HepG2 (cell line): ENCODE results near the gene RRP9. TPM values are rescaled to one million over a fixed set of nuclear protein-coding genes. Genes with fewer than 3 reads are reported as not detected.

ENCODE experiments used
- MYC ChIP-seq: sonication (generic); formaldehyde crosslinking; IDR thresholded peaks from 2 replicates; pipeline ENCODE4 v1.9.0; 2021; ENCODE audit warnings: missing genetic modification reagents, borderline replicate concordance
- NFKBIZ ChIP-seq: IDR thresholded peaks from 2 replicates; pipeline ENCODE4 v1.6.1; 2018; ENCODE audit warnings: missing genetic modification reagents, missing compliant biosample characterization
- POLR2G ChIP-seq: fragments of 200-400 bp; formaldehyde crosslinking; IDR thresholded peaks from 2 replicates; pipeline ENCODE4 v1.6.1; 2018; ENCODE audit warnings: mild to moderate bottlenecking, low read depth, low read length, moderate library complexity
- SP5 ChIP-seq: IDR thresholded peaks from 2 replicates; pipeline ENCODE4 v1.6.1; 2016; ENCODE audit warnings: low read depth, borderline replicate concordance
- TBP ChIP-seq: sonication (generic); formaldehyde crosslinking; IDR thresholded peaks from 2 replicates; pipeline ENCODE4 v1.5.0; 2020; ENCODE audit warnings: missing genetic modification reagents
- TP53 ChIP-seq: sonication (generic); formaldehyde crosslinking; conservative IDR thresholded peaks from 2 replicates; pipeline ENCODE4 v1.4.0; 2020; ENCODE audit warnings: missing genetic modification reagents
- ZNF430 ChIP-seq: sonication (generic); formaldehyde crosslinking; IDR thresholded peaks from 2 replicates; pipeline ENCODE4 v1.9.0; 2021; ENCODE audit warnings: mild to moderate bottlenecking, missing genetic modification reagents
- ZNF496 ChIP-seq: sonication (generic); formaldehyde crosslinking; IDR thresholded peaks from 2 replicates; pipeline ENCODE4 v1.8.1; 2023; ENCODE audit warnings: mild to moderate bottlenecking, moderate library complexity, missing genetic modification reagents; ENCODE audit not compliant: insufficient replicate concordance
- polyA plus RNA-seq, 8 experiments: library from polyadenylated mRNA; depleted of rRNA in 3 of 8; stranded (reverse) in 7 of 8; unstranded in 1 of 8; fragments of >200 nt; fragmentation: Illumina TruSeq in 4 of 8; extraction: Trizol in 4 of 8; gene quantifications; 2 replicates each; pipeline versions ENCODE4 v1.2.1 to v1.2.3, GENCODE V29; 2011 to 2016; ENCODE audit warnings: low read depth in 4 of 8, missing spikeins in 1 of 8, mixed read lengths in 1 of 8; ENCODE audit not compliant: insufficient read depth in 1 of 8
- total RNA-seq, 5 experiments: library from RNA; depleted of rRNA; stranded (reverse); fragments of >200 nt; fragmentation: Illumina TruSeq; extraction: Trizol; gene quantifications; 2 replicates each; pipeline ENCODE4 v1.2.3, GENCODE V29; 2016; ENCODE audit warnings: low read depth in 1 of 5
- TF ChIP-seq, protein P1 (sequence below): sonication (generic); formaldehyde crosslinking; IDR thresholded peaks from 2 replicates; pipeline ENCODE4 v1.5.1; 2020; ENCODE audit warnings: mild to moderate bottlenecking, missing genetic modification reagents, moderate library complexity
- TF ChIP-seq, protein P2 (sequence below): IDR thresholded peaks from 2 replicates; pipeline ENCODE4 v1.6.1; 2012; ENCODE audit warnings: low read depth, low read length, improper control_type of control experiment
- TF ChIP-seq, protein P3 (sequence below): sonication (generic); formaldehyde crosslinking; IDR thresholded peaks from 2 replicates; pipeline ENCODE4 v1.4.0; 2020; ENCODE audit warnings: missing genetic modification reagents
- TF ChIP-seq, protein P4 (sequence below): sonication (generic); formaldehyde crosslinking; IDR thresholded peaks from 2 replicates; pipeline ENCODE4 v1.8.0; 2022; ENCODE audit warnings: missing genetic modification reagents, mild to moderate bottlenecking, moderate library complexity, borderline replicate concordance
- TF ChIP-seq, protein P5 (sequence below): conservative IDR thresholded peaks from 2 replicates; pipeline ENCODE4 v1.6.1; 2018; ENCODE audit warnings: missing genetic modification reagents
- TF ChIP-seq, protein P6 (sequence below): sonication (generic); formaldehyde crosslinking; IDR thresholded peaks from 2 replicates; pipeline ENCODE4 v1.4.0; 2020; ENCODE audit warnings: missing genetic modification reagents

Gene RRP9
- total and polyA plus RNA-seq, 2 of the 13 experiments (the other 11 are each of a cell fraction or from before 2014, with no cell fraction given) = 14.8 to 44.0 TPM

DNA sequence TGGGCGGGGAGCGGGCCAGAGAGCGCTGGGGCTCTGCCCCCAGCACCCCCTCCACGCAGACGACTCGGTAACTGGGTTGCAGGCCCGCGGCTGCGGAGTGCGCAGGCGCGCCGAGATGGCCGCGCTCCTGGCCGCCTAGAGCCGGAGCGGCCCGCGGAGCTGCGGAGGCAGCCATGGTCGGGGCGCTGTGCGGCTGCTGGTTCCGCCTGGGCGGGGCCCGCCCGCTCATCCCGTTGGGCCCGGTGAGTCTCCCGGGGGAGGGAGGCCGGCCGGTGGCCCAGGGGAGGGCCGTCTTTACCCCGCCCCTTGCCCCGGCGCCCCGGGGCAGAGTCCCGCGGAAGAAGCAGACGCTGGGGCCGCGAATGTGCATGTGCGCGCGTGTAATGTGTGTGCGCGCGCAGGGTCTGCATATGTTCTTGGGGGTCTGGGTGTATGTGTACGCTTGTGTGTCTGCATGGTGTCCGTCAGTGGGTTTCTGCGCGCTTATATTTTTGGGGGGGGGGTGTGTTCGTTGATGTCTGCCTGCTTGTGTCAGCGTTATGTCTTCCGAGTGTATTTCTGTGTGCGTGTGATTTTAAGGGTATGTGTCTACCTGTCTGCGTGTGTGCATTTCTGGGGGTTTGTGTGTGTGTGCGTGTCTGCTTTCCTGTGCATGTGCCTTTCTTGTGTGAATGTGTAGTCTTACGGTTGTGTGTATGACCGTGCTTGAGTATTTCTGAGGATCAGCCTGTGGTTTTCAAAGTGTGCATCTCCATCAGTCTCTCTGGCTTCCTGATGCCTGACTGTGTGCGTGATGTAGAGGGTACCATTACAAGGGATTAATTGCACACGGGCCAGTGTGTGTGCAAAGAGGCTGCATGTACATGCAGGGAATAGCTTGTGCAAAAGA, 33.5 kb upstream of the RRP9 start, which contains the start of gene ABHD14A (continued):
- TF ChIP-seq, protein P1, sequence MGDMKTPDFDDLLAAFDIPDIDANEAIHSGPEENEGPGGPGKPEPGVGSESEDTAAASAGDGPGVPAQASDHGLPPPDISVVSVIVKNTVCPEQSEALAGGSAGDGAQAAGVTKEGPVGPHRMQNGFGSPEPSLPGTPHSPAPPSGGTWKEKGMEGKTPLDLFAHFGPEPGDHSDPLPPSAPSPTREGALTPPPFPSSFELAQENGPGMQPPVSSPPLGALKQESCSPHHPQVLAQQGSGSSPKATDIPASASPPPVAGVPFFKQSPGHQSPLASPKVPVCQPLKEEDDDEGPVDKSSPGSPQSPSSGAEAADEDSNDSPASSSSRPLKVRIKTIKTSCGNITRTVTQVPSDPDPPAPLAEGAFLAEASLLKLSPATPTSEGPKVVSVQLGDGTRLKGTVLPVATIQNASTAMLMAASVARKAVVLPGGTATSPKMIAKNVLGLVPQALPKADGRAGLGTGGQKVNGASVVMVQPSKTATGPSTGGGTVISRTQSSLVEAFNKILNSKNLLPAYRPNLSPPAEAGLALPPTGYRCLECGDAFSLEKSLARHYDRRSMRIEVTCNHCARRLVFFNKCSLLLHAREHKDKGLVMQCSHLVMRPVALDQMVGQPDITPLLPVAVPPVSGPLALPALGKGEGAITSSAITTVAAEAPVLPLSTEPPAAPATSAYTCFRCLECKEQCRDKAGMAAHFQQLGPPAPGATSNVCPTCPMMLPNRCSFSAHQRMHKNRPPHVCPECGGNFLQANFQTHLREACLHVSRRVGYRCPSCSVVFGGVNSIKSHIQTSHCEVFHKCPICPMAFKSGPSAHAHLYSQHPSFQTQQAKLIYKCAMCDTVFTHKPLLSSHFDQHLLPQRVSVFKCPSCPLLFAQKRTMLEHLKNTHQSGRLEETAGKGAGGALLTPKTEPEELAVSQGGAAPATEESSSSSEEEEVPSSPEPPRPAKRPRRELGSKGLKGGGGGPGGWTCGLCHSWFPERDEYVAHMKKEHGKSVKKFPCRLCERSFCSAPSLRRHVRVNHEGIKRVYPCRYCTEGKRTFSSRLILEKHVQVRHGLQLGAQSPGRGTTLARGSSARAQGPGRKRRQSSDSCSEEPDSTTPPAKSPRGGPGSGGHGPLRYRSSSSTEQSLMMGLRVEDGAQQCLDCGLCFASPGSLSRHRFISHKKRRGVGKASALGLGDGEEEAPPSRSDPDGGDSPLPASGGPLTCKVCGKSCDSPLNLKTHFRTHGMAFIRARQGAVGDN (CRISPR knock-in tag) = no peak; the same call in 1 of the 2 replicates
- TF ChIP-seq TBP (CRISPR knock-in tag) = no peak
- TF ChIP-seq, protein P2, sequence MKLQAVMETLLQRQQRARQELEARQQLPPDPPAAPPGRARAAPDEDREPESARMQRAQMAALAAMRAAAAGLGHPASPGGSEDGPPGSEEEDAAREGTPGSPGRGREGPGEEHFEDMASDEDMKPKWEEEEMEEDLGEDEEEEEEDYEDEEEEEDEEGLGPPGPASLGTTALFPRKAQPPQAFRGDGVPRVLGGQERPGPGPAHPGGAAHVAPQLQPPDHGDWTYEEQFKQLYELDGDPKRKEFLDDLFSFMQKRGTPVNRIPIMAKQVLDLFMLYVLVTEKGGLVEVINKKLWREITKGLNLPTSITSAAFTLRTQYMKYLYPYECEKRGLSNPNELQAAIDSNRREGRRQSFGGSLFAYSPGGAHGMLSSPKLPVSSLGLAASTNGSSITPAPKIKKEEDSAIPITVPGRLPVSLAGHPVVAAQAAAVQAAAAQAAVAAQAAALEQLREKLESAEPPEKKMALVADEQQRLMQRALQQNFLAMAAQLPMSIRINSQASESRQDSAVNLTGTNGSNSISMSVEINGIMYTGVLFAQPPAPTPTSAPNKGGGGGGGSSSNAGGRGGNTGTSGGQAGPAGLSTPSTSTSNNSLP = no peak
- peak; percentile 70; the same call in 1 of the 2 replicates for TF ChIP-seq MYC (CRISPR knock-in tag)
- no peak for TF ChIP-seq TP53
- TF ChIP-seq, protein P3, sequence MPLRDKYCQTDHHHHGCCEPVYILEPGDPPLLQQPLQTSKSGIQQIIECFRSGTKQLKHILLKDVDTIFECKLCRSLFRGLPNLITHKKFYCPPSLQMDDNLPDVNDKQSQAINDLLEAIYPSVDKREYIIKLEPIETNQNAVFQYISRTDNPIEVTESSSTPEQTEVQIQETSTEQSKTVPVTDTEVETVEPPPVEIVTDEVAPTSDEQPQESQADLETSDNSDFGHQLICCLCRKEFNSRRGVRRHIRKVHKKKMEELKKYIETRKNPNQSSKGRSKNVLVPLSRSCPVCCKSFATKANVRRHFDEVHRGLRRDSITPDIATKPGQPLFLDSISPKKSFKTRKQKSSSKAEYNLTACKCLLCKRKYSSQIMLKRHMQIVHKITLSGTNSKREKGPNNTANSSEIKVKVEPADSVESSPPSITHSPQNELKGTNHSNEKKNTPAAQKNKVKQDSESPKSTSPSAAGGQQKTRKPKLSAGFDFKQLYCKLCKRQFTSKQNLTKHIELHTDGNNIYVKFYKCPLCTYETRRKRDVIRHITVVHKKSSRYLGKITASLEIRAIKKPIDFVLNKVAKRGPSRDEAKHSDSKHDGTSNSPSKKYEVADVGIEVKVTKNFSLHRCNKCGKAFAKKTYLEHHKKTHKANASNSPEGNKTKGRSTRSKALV = peak; percentile 16; the same call in 1 of the 2 replicates
- TF ChIP-seq ZNF430 (CRISPR knock-in tag) = peak; percentile 45; the same call in 1 of the 2 replicates
- TF ChIP-seq SP5 (CRISPR knock-in tag) = 0 out of 2 replicates have a peak, but pooled peaks have one; percentile 36
- TF ChIP-seq, protein P4, sequence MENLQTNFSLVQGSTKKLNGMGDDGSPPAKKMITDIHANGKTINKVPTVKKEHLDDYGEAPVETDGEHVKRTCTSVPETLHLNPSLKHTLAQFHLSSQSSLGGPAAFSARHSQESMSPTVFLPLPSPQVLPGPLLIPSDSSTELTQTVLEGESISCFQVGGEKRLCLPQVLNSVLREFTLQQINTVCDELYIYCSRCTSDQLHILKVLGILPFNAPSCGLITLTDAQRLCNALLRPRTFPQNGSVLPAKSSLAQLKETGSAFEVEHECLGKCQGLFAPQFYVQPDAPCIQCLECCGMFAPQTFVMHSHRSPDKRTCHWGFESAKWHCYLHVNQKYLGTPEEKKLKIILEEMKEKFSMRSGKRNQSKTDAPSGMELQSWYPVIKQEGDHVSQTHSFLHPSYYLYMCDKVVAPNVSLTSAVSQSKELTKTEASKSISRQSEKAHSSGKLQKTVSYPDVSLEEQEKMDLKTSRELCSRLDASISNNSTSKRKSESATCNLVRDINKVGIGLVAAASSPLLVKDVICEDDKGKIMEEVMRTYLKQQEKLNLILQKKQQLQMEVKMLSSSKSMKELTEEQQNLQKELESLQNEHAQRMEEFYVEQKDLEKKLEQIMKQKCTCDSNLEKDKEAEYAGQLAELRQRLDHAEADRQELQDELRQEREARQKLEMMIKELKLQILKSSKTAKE = no peak
- TF ChIP-seq, protein P5, sequence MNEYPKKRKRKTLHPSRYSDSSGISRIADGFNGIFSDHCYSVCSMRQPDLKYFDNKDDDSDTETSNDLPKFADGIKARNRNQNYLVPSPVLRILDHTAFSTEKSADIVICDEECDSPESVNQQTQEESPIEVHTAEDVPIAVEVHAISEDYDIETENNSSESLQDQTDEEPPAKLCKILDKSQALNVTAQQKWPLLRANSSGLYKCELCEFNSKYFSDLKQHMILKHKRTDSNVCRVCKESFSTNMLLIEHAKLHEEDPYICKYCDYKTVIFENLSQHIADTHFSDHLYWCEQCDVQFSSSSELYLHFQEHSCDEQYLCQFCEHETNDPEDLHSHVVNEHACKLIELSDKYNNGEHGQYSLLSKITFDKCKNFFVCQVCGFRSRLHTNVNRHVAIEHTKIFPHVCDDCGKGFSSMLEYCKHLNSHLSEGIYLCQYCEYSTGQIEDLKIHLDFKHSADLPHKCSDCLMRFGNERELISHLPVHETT (CRISPR knock-in tag) = peak; percentile 96
- TF ChIP-seq POLR2G = peak; percentile 90
- TF ChIP-seq NFKBIZ (CRISPR knock-in tag) = no peak
- TF ChIP-seq ZNF496 (CRISPR knock-in tag) = no peak
- TF ChIP-seq, protein P6, sequence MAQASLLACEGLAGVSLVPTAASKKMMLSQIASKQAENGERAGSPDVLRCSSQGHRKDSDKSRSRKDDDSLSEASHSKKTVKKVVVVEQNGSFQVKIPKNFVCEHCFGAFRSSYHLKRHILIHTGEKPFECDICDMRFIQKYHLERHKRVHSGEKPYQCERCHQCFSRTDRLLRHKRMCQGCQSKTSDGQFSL = peak; percentile 52; the same call in 1 of the 2 replicates
